ENCODE results near the gene OR8B2.

The OR8B2 gene

GRCh38 chr11:124344346-124344745 lies 40.0 kb downstream of the OR8B2 start:
- Histone ChIP-seq H2AFZ (ENCODE audit: low read depth, low read length) (no peak overlapping the region), H3K9me3 (ENCODE audit: insufficient read depth, low read length) (no peaks in the 10 kb centered on the region), H3K4me3 (ENCODE audit: low read length) (no peak overlapping the region), H3K36me3 (replicated peaks; ENCODE audit: low read depth, low read length) (no peaks in the 10 kb centered on the region), H3K79me2 (ENCODE audit: low read length) (no peaks in the 10 kb centered on the region), H3K9ac (ENCODE audit: low read length) (no peak overlapping the region), H3K27ac (ENCODE audit: low read length) (no peak overlapping the region), H3K4me2 (ENCODE audit: low read length) (no peak overlapping the region), H3K27me3 (ENCODE audit: low read depth, low read length) (no peaks in the 10 kb centered on the region), H3K4me1 (ENCODE audit: low read length) (no peaks in the 10 kb centered on the region), H4K20me1 (ENCODE audit: insufficient read depth, low read length) (no peaks in the 10 kb centered on the region)
- TF ChIP-seq CTCF (IDR thresholded peaks at IDR 0.05; ENCODE audit: low read depth, low read length) (no peak), EZH2phosphoT487 (IDR thresholded peaks at IDR 0.05; ENCODE audit: low read depth) (no peak)

GRCh38 chr11:124340142-124340447 lies 44.2 kb downstream of the OR8B2 start:
- no peaks in the 10 kb centered on the region for H3K4me1 ChIP-seq (ENCODE audit: low read length)
- no peak overlapping the region for H3K27ac ChIP-seq (ENCODE audit: low read length)
- H3K4me2 ChIP-seq (ENCODE audit: low read length), result no peak overlapping the region
- no peaks in the 10 kb centered on the region for H3K27me3 ChIP-seq (ENCODE audit: low read depth, low read length)
- H4K20me1 ChIP-seq (ENCODE audit: insufficient read depth, low read length), result no peaks in the 10 kb centered on the region
- no peaks in the 10 kb centered on the region for H3K36me3 ChIP-seq (replicated peaks; ENCODE audit: low read depth, low read length)
- no peaks in the 10 kb centered on the region for H3K9me3 ChIP-seq (ENCODE audit: insufficient read depth, low read length)
- no peak overlapping the region for H2AFZ ChIP-seq (ENCODE audit: low read depth, low read length)
- no peak overlapping the region for H3K4me3 ChIP-seq (ENCODE audit: low read length)
- no peaks in the 10 kb centered on the region for H3K79me2 ChIP-seq (ENCODE audit: low read length)
- no peak overlapping the region for H3K9ac ChIP-seq (ENCODE audit: low read length)
- no peak for TF ChIP-seq CTCF (IDR thresholded peaks at IDR 0.05; ENCODE audit: low read depth, low read length)
- no peak for TF ChIP-seq EZH2phosphoT487 (IDR thresholded peaks at IDR 0.05; ENCODE audit: low read depth)

- Histone ChIP-seq H3K9me3 (ENCODE audit: insufficient read depth, low read length) (no peaks in the 10 kb centered on the region), H3K27ac (ENCODE audit: low read length) (no peak overlapping the region)
Measured at GRCh38 chr11:124339396-124340141, 44.7 kb downstream of the OR8B2 start.

More at GRCh38 chr11:124339396-124340141, 44.7 kb downstream of the OR8B2 start:
- Histone ChIP-seq H3K36me3 (replicated peaks; ENCODE audit: low read depth, low read length) (no peaks in the 10 kb centered on the region), H3K9ac (ENCODE audit: low read length) (no peak overlapping the region), H2AFZ (ENCODE audit: low read depth, low read length) (no peak overlapping the region), H3K27me3 (ENCODE audit: low read depth, low read length) (no peaks in the 10 kb centered on the region), H4K20me1 (ENCODE audit: insufficient read depth, low read length) (no peaks in the 10 kb centered on the region), H3K4me2 (ENCODE audit: low read length) (no peak overlapping the region), H3K79me2 (ENCODE audit: low read length) (no peaks in the 10 kb centered on the region), H3K4me3 (ENCODE audit: low read length) (no peak overlapping the region), H3K4me1 (ENCODE audit: low read length) (no peaks in the 10 kb centered on the region)
- TF ChIP-seq EZH2phosphoT487 (IDR thresholded peaks at IDR 0.05; ENCODE audit: low read depth), result no peak
- TF ChIP-seq CTCF (IDR thresholded peaks at IDR 0.05; ENCODE audit: low read depth, low read length), result no peak

All from OCI-LY3 (cell line).